GM18870 (cell line): ENCODE measurements around the gene RPS6KA2.

ENCODE experiments used
- ATAC-seq: cut with Tn5 transposase; IDR thresholded peaks from one replicate; pipeline ENCODE4 v1.9.1; 2021; ENCODE audit warnings: moderate library complexity; ENCODE audit not compliant: unreplicated experiment

RPS6KA2 gene

DNA sequence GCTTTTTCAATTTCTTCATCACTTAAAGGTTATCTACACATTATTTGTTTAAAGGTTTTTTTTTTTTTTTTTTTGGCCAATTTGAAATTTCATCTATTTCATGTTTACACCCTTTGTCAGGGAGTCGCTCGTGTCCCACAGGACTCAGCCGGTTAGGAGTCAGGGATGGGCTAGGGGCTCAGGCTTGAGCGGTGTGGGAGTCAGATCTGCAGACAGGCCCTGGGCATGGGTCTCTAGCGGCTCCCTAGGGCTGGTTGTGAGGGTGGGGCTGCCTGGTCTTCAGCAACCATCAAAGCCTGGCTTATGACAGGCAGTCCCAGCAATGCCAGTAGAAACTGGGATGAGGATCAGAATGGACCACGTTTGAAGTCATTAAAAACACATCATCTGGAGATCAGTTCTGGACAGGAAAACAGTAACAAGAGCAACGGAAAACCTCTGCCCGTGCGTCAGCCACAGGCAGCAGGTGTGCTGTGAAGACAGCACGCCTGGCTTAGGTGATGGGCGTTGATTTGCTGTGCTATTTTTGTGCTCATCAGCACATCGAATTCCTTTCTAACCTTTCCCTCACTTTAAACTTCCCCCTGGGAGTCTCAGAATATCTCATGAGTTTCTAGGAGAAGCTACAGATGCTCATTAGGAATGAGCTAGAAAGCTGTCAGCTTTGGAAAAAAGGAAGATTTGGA, 153.0 kb downstream of the RPS6KA2 start:
- no peak for ATAC-seq

DNA sequence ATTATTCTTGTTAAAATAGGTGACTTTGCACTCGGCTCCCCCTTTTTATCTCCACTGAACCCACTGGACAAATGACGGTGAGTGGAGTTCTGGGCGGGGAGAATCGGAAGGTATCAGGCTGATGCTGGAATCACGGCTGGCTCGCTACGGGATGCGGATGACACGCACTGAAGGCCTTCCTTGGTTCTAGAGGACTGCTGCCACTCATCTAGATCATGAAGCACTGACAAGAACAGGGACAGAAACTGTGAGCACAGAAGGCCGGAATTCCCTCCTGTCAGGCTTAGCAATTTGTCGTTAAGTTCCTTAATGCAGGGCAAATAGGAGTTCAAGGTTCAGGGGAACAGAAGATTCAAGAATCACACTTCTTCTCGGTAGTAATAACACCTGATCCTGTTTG, 154.4 kb downstream of the RPS6KA2 start:
- no peak for ATAC-seq

DNA sequence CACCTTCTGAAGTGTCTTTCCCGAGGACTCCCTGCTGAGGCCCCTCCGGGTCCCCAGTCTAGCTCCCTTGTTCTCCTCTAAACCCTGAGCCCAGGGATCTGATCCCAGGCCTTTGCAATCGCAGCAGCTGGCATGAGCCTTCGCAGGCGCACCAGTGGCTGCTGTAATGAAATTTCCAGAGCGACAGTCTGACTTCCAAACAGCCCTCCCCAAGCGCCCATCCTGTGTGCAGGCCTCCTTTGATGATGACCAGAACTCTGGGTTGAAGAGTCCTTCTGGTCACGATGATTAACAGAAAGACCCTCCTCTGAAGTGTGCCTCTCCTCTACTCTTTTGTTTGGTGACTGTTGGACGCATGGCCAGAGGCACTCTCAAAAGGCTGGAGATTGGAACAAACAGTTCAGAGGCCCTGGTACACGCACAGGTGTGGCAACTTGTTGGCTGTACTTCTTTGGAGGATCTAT, 155.2 kb downstream of the RPS6KA2 start:
- ATAC-seq, result no peak

- ATAC-seq, result no peak
Measured at GRCh38 chr6:166470863-166471410, 156.1 kb downstream of the RPS6KA2 start.

GRCh38 chr6:166470029-166470862, 156.8 kb downstream of the RPS6KA2 start:
- ATAC-seq, result no peak

- no peak for ATAC-seq
Measured at GRCh38 chr6:166469426-166469961, 157.6 kb downstream of the RPS6KA2 start.

- no peak for ATAC-seq
Measured at GRCh38 chr6:166467436-166468000, 159.5 kb downstream of the RPS6KA2 start.

GRCh38 chr6:166466178-166467122, 160.6 kb downstream of the RPS6KA2 start:
- ATAC-seq, result no peak

DNA sequence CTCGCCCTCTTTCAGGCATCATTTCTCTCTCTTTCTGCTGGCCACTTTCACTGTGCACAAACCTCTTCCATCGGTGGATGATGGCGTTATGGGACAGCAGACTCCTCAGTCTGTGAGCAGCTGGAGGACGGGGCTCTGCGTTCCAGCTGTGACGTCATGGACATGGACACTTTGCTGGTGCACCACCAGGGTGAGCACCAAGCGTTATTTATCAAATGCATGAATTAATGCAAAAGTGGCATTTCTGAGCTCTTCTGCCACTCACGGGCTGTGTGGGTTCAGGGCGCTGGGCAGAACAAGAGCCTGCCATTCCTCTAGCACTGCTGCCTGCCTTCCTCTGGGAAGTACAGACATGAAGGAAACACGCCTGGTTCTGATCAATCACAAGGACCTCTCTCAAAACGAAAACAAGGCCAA, 161.4 kb downstream of the RPS6KA2 start:
- ATAC-seq, result no peak

- no peak for ATAC-seq
Measured at GRCh38 chr6:166465003-166465399, 162.1 kb downstream of the RPS6KA2 start.

DNA sequence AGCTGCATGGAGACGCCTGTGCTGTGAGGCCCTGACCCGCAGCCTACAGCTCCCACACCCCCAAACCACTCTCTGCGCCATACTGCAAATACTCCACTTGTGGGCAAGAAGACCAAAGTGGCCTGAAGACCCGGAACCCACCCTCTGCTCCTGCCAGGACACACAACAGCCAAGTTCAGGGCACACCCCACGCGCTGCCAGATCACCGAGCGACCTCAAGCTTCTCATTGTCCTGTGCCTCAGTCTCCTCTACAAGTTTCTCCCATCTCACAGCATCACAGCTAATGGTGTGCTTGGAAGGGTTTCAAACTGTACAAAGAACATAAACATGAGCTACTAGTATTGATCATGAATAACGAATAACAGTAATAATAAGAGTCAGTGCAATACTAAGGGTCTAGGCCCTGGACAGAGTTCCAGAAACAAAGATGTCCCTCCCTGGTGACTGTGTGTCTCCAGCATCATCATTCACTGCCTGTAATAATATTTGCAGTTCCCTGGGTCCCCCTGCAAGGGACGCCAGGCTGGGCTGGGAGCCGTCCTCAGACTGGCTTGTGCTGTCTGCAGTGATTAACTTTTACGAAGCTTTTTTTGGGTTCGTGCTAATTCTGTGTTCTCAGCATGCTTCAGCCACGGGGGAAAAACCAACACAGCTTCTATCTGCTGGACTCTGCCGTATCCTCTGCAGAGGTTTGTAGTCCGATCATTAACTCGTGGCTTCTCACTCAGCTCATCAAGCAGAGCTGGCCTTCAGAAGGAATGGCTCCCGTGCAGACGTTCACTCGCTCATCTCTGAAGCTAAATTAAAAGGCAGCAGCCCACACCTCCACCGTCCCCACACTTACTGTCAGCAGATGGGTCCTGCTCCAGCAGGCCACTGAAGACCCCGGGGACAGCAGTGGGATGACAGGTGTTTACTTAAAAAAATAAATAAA, 162.7 kb downstream of the RPS6KA2 start:
- no peak for ATAC-seq

GRCh38 chr6:166463359-166464067, 163.5 kb downstream of the RPS6KA2 start:
- no peak for ATAC-seq

DNA sequence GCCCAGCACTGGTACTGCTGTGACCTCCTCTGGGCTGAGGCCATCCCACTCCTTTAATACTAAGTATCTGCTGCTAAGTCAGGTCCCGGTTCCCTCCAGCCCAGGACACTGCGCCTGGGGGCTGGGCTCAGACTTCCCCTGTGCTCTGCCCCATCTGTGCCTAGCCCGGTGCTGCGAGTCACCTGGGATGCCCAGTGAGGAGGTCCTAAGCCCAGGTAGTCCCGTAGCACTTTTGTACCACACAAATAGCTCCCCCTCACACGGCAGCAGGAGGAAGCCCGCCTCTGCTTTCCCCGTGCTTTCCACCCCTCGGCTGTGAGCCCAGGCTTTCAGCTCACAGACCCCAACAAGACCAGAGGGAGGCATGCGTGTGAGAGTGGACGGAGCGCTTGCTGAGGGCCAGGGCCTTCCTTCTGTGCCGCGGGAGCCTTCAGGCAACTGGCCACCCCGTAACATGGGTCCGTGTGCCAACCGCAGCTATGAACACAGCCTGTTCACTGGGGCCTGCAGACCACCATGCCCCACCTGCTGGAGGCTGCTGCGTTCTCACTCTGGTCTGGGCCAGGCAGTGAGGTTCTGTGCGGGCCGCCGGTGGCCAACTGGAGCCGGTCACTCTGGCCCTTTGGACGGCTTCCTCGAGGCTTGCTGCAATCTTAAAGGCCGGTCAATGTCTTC, 164.5 kb downstream of the RPS6KA2 start:
- no peak for ATAC-seq

- ATAC-seq, result no peak
Measured at GRCh38 chr6:166461821-166462460, 165.1 kb downstream of the RPS6KA2 start.

- no peak for ATAC-seq
Measured at GRCh38 chr6:166460473-166461437, 166.3 kb downstream of the RPS6KA2 start.

- ATAC-seq, result no peak
Measured at GRCh38 chr6:166459906-166460305, 167.1 kb downstream of the RPS6KA2 start.
